Fibroblast of lung (primary cell): ENCODE results near the gene ZBTB1. TPM values are rescaled to one million over a fixed set of nuclear protein-coding genes. Genes with fewer than 3 reads are reported as not detected.

Source experiments
- DNase-seq, 2 donors: peaks; one replicate each; pipeline versions ENCODE4 v3.0.0 to v3.0.0-alpha.2; 2010; ENCODE audit warnings: low read depth in 2 of 2
- H2AFZ ChIP-seq: 2 replicates; pipeline ENCODE4 v1.5.1; 2012; ENCODE audit warnings: low read length, control low read depth, inconsistent platforms
- H3K27ac ChIP-seq: 2 replicates; pipeline ENCODE4 v1.5.1; 2011; ENCODE audit warnings: low read length, control low read depth; ENCODE audit not compliant: insufficient read depth
- H3K27me3 ChIP-seq: 2 replicates; pipeline ENCODE4 v1.5.1; 2011; ENCODE audit warnings: mild to moderate bottlenecking, low read length; ENCODE audit not compliant: control insufficient read depth, insufficient read depth
- H3K36me3 ChIP-seq: 2 replicates; pipeline ENCODE4 v1.5.1; 2011; ENCODE audit warnings: low read length; ENCODE audit not compliant: control insufficient read depth, insufficient read depth
- H3K4me1 ChIP-seq: 2 replicates; pipeline ENCODE4 v1.5.1; 2011; ENCODE audit warnings: low read length; ENCODE audit not compliant: control insufficient read depth, insufficient read depth; ENCODE audit errors: extremely low read depth
- H3K4me2 ChIP-seq: 2 replicates; pipeline ENCODE4 v1.5.1; 2011; ENCODE audit warnings: low read length, control low read depth; ENCODE audit not compliant: insufficient read depth; ENCODE audit errors: extremely low read depth
- H3K4me3 ChIP-seq, 4 experiments: fragments of 200-600 bp in 1 of 4; sonication (generic) in 1 of 4; replicated peaks in 1 of 4; 2 replicates each; pipeline ENCODE4 v1.5.1; 2011 to 2016; ENCODE audit warnings: low read length in 4 of 4, low read depth in 3 of 4, mild to moderate bottlenecking in 3 of 4, control low read depth in 2 of 4, inconsistent platforms in 1 of 4, mixed read lengths in 1 of 4; ENCODE audit not compliant: insufficient read depth in 1 of 4; ENCODE audit errors: control extremely low read depth in 1 of 4
- H3K79me2 ChIP-seq: 2 replicates; pipeline ENCODE4 v1.5.1; 2012; ENCODE audit warnings: mild to moderate bottlenecking, low read length, inconsistent platforms; ENCODE audit not compliant: control insufficient read depth, insufficient read depth
- H3K9ac ChIP-seq: 2 replicates; pipeline ENCODE4 v1.5.1; 2011; ENCODE audit warnings: mild to moderate bottlenecking, low read length, control low read depth; ENCODE audit not compliant: insufficient read depth
- H3K9me3 ChIP-seq: 2 replicates; pipeline ENCODE4 v1.5.1; 2012; ENCODE audit warnings: low read depth, low read length; ENCODE audit not compliant: control insufficient read depth, insufficient read depth
- H4K20me1 ChIP-seq: 2 replicates; pipeline ENCODE4 v1.5.1; 2011; ENCODE audit warnings: low read length; ENCODE audit not compliant: control insufficient read depth, insufficient read depth; ENCODE audit errors: extremely low read depth
- CTCF ChIP-seq, 2 donors: IDR thresholded peaks in 1 of 2; conservative IDR thresholded peaks in 1 of 2; 1 replicate in 1 of 2; 2 replicates in 1 of 2; pipeline ENCODE4 v1.5.1; 2011 to 2012; ENCODE audit warnings: low read length in 2 of 2, control low read depth in 1 of 2, inconsistent platforms in 1 of 2, low read depth in 1 of 2, mild to moderate bottlenecking in 1 of 2
- EZH2 ChIP-seq: IDR thresholded peaks from 2 replicates; pipeline ENCODE4 v1.5.1; 2012; ENCODE audit warnings: low read length, control low read depth, mild to moderate bottlenecking; ENCODE audit errors: missing control alignments
- polyA plus RNA-seq, 2 donors: library from polyadenylated mRNA; depleted of rRNA in 1 of 2; stranded (reverse) in 1 of 2; unstranded in 1 of 2; fragments of >200 nt; gene quantifications; 2 replicates each; pipeline ENCODE4 v1.2.1, GENCODE V29; 2011 to 2012; ENCODE audit warnings: missing spikeins in 1 of 2
- total RNA-seq: library from RNA; depleted of rRNA; stranded (reverse); fragments of >200 nt; gene quantifications from 2 replicates; pipeline ENCODE4 v1.2.1, GENCODE V29; 2014

Gene ZBTB1
- total and polyA plus RNA-seq, 2 donors (not counting 1 experiment from before 2014, with no cell fraction given): 39.1 to 40.5 TPM

- no peaks in the 10 kb centered on the region for H4K20me1 ChIP-seq
- no peak overlapping the region for H3K9ac ChIP-seq
- no peak overlapping the region for H3K27ac ChIP-seq
- TF ChIP-seq CTCF (conservative IDR thresholded peaks at IDR 0.05 in 1 of 2, IDR thresholded peaks at IDR 0.05 in 1 of 2; ENCODE audit: low read depth in 1 of 2, low read length in 2 of 2): no peak
- no peak for TF ChIP-seq EZH2
- no peak overlapping the region for H3K4me3 ChIP-seq
- peaks cover 3% of the 10 kb centered on the region for H3K4me1 ChIP-seq
- H3K9me3 ChIP-seq: no peaks in the 10 kb centered on the region
- H3K36me3 ChIP-seq: no peaks in the 10 kb centered on the region
- no peak overlapping the region for H2AFZ ChIP-seq
- no peak overlapping the region for H3K4me2 ChIP-seq
- DNase-seq: no peak
- no peaks in the 10 kb centered on the region for H3K79me2 ChIP-seq
- H3K27me3 ChIP-seq: peaks cover 8% of the 10 kb centered on the region
These were observed 44.4 kb downstream of the ZBTB1 start for GRCh38 chr14:64549016-64549415.

- Histone ChIP-seq H3K27me3 (peaks cover 8% of the 10 kb centered on the region), H3K4me1 (no peaks in the 10 kb centered on the region), H3K9ac (no peak within 1 kb of the TSS), H3K4me3 (peak within 1 kb of the TSS in 2 of 4 experiments; percentile 11 to 24), H3K4me2 (peak within 1 kb of the TSS; percentile 54), H3K79me2 (no peaks in the 10 kb centered on the region), H4K20me1 (no peaks in the 10 kb centered on the region), H3K27ac (no peak within 1 kb of the TSS), H2AFZ (peak within 1 kb of the TSS; percentile 19), H3K9me3 (no peaks in the 10 kb centered on the region), H3K36me3 (no peaks in the 10 kb centered on the region)
- peak; percentile 23 to 26 for DNase-seq
- no peak for TF ChIP-seq EZH2
- TF ChIP-seq CTCF (conservative IDR thresholded peaks at IDR 0.05 in 1 of 2, IDR thresholded peaks at IDR 0.05 in 1 of 2; ENCODE audit: low read depth in 1 of 2, low read length in 2 of 2): no peak
These were observed 45.4 kb downstream of the ZBTB1 start, which contains the start of gene PPP1R36 for GRCh38 chr14:64549791-64550620. PPP1R36 (plus strand) TSS chr14:64549961; CDS start chr14:64549998, 37 bp downstream.

- Histone ChIP-seq H2AFZ (no peak overlapping the region), H3K9me3 (no peaks in the 10 kb centered on the region), H4K20me1 (no peaks in the 10 kb centered on the region), H3K4me2 (no peak overlapping the region), H3K4me3 (no peak overlapping the region), H3K36me3 (no peaks in the 10 kb centered on the region), H3K4me1 (no peaks in the 10 kb centered on the region), H3K79me2 (no peaks in the 10 kb centered on the region), H3K27ac (no peak overlapping the region), H3K27me3 (peaks cover 8% of the 10 kb centered on the region), H3K9ac (no peak overlapping the region)
- TF ChIP-seq EZH2 (no peak), CTCF (conservative IDR thresholded peaks at IDR 0.05 in 1 of 2, IDR thresholded peaks at IDR 0.05 in 1 of 2; ENCODE audit: low read depth in 1 of 2, low read length in 2 of 2) (no peak)
- no peak for DNase-seq
These were observed 46.2 kb downstream of the ZBTB1 start for GRCh38 chr14:64550621-64551333.
